HG02981 (cell line): ENCODE measurements around the gene LRRC4.

ENCODE experiments used
- ATAC-seq: cut with Tn5 transposase; IDR thresholded peaks from one replicate; pipeline ENCODE4 v1.9.1; 2021; ENCODE audit warnings: mild to moderate bottlenecking, moderate library complexity; ENCODE audit not compliant: unreplicated experiment

LRRC4 gene

DNA sequence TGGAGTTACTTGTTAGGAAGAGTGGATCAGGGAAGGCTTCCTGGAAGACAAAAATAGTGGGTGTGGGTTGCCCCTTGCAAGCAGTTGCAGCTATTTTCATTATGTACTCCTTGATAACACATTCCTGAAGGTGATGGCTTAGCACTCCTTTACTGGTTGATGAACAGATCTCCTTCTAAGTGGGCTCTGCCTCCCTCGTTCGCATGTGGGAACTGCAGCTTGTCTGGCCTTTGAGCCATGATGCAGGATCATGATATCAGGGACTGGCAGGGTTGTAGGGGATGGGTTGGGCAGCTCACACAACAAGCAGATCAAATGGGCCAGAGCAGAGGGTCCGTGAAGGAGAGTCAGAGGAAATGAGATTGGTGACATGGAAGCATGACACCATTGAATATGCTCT is 28.8 kb upstream of the LRRC4 start:
- no peak for ATAC-seq

DNA sequence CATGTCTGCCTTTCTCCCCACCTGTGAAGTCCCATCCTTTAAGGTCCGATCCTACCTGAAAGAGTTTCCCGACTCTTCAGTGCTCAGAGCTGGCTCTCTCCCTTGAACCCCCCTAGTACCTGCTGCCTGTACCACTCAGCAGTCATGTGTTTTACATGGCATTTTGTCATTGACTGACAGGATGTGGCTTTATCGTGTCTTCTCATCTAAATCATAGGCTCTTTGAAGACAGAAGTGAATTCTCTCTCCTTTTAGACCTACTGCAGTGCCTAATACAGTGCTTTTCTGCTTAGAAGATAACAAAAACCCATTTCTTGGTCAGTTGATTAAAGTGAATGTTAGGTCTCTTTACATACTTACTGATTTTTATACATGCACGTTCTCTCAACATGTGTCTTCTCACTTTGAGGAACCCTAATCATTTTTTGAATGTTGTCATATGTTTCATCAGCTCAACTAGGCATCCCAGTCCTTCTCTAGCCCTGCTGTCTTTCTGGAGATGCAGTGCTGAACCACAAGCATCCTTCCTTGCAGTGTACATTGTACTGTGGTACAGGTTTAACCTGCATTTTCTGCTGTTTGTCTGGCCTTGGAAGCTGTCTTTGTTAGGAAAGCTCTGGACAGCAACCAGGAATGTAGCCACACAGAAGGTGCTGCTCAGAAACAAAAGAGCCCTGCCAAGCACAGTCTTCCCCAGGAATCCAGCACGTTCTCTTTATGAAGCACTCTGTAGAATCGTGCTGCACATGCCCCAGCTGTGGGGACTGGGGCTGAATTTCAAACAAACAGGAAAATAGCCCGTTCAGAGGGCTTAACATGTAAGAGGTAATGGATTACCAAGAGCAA is 28.1 kb upstream of the LRRC4 start:
- ATAC-seq = no peak

DNA sequence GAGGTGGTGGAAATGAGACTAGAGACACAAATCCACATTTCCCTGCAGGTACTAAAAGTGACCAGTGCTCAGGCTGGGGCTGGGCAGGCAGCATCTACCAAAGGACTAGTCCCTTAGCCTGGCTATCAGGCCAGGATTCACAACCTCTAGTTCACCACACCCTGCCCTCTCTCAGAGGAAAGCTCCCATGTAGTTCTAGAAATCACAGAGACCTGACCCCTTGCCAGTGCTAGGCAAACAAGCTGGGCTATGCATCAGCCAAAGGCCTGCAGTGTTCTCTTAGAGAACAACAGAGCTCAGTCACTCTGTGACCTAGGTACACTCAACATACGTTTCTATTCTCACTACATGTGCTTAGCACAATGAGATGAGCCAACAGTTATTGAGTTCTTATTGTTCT is 26.7 kb upstream of the LRRC4 start:
- no peak for ATAC-seq

DNA sequence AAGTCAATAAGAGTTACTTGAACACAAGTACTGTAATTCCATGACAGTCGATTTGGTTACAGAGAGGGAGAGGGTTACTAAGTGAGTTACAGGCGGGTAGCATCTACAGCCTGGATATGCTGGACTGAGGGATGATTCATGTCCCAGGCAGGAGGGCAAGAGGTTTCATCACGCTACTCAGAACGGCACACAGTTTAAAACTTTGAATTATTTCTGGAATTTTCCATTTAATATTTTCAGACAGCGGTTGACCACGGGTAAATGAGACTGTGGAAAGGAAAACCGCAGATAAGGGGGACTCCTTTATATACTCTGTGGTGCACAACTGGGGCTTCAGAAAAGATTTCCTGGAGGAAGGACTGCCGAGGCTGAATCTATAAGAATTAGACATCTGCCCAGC is 25.7 kb upstream of the LRRC4 start:
- no peak for ATAC-seq

DNA sequence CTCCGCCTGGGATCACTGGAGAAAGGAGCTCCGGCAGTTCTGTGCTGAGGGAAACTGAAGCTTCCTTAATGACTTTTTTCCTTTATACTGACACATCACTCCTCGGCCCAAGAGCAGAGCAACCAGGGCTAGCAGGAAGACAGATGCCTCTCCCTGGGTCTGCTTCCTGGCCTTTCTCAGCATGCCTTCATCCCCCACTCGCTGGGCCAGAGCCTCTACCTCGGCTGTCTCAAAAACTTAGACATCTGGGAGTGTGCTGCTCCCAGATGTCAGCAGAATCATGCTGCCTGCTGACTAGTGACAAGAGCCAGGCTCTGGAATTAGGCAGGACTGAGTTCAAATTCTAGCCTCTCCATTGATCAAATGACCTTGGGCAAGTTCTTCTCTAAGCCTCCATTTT is 24.4 kb upstream of the LRRC4 start:
- ATAC-seq = no peak

DNA sequence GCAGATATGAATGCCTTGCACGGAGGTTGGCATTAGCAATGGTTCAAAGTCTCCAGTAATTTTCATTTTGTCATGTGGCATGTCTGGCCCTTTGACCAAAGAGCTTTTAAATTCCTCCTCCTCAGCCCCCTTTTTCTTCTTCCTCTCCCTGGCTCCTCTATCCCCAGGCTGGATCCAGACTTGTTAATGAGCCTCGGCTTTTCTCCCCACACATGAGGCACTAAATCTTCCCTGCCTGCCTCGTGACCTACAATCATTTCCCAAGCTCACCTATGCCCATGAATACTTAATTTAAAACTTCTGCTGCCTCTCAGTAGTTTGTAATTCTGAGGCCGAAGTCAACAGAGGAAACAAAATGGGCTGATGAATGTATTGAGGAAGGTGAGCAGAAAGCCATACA is 23.3 kb upstream of the LRRC4 start:
- ATAC-seq = no peak

DNA sequence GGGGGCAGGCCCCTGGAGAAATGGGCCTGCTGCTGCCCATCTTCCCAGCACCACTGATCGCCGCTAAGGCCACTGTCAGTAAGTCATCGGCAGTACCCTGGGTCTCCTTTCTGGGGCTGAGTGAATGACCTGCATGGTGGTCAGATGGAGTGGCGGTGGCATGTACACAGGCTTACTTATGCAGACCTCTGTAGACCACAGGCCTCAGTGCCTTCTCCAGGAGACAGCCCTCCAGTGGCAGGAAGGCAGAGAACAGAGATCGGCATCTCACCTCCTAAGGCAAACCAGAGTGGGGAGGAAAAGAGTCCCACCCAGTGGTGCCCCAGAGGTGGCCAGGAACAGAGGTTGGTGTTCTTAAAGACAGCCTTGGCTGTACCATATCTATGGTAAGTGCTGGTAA is 22.8 kb upstream of the LRRC4 start:
- ATAC-seq = no peak

DNA sequence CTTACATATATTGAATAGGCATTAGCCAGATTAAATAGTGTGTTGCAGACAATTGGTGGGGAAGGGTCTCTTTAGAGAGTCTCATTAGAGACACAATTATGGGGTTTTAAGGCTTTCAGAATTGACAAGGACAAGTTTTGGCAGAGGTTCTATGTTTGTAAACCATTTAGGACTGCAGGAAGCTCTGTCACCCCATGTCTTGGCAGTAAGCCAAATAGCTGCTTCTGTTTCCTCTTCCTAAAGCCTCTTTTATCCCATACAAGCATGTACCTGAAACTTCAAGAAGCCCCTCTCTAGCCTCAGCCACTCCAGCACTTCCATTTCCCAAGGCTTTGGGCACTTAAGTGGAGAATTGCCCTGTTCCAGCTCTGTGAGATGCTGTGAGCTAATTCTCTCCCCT is 21.8 kb upstream of the LRRC4 start:
- no peak for ATAC-seq

DNA sequence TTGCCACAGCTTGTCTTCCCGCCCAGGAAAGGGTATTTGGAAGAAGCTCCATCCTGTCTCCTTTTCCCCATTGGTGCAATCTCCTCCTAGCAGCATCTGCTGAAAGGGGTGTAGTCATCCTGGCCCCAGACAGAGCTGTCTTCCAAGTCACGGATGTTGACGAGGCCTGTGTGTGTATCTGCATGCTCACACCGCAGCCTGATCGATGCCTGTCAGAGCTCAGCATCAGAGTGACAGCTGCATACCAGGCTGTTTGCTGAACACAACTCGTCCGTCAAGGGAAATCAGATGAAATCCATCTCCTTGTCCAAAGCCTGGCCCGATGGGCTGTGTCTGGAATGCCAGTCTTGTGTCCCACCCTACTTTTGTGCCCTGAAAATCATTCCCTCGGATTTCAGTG is 21.2 kb upstream of the LRRC4 start:
- no peak for ATAC-seq

DNA sequence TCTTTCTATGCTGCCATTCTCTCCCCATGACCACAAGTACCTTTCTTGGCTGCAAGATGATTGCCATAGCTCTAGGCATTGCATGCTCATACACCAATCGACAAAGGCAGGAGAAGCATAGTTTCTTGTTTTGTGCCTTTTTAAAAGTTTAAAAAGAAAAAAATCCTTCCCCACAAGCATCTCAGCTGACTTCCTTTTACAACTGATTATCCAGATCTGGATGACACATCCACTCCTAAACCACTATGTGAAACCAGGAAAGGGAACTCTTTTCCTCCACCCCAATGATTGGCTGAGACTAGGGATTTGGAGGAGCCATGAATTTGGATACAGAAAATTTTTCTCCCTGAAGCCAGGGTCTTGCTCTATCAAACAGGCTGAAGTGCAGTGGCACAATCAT is 14.5 kb upstream of the LRRC4 start:
- no peak for ATAC-seq

DNA sequence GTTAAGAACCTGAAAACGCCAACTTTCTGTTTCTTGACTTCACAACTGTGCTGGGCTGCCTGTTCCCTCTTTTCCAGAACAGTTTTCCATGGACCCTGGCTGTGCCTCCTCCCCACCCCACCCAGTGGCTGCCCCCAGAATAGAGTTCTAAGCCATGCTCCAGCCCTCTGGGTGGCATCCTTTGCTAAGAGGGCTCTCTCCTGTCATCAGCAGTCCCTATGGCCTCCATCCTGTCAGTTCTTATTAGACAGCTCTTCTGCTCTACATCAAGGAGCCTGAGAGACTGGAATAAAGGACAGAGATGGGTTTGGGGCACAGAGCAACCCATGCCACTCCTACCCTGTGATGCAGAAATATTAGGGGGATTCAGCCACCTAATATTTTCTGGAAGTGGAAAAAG is 13.9 kb upstream of the LRRC4 start:
- no peak for ATAC-seq

DNA sequence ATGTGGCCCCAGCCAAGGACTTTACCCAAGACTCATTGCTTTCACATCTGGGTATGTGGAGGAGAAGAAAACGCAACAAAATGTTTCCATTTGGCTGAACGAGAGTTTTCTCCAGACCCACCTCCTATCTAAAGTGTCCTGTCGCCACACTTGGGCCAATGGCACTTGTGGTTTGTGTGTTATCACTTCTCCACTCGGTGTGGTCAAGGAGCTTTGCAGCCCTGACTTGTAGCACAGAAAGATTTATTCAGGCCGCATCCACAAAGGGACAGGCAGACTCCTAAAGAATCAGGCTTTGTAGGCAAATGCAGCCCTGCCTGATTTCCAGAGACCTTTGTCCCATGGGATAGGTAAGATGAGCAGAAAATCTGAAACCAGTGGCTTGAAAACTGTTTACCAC is 12.8 kb upstream of the LRRC4 start:
- ATAC-seq = no peak

DNA sequence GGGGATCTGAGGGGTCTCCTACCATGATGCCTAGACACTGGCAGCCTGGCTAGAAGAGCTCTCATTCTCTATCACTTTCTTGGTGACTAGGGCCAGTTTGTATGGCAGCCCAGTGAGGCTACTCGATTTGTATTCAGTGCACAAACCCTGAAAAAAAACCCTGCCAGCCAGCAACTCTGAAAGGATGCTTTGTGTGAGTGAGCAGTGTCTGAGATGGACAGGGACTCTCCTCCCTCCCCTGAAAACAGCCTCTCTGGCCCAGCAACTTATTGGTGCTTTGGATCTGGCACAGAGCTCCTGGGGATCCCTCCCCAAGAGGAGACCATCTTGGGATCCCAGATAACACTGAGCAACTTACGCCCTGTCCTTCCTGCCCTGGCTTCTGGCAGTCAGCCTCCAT is 10.8 kb upstream of the LRRC4 start:
- no peak for ATAC-seq

DNA sequence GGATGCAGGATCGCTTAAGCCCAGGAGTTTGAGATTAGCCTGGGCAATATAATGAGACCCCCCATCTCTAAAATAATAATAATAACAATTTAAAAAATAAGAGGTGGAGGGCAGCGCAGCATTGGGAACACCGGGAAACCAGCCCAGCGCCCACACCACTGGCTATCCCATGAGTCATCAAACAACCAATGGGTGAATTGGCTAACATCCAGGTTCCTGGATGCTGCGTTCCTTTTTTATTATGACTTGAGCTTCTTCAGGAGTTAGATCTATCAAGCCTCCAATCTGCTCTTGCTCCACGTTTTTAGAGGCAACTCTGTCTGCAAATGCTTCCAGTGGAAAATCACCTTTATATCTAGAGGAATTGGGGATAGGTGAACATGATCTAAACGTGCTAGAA is 10.0 kb upstream of the LRRC4 start:
- no peak for ATAC-seq

DNA sequence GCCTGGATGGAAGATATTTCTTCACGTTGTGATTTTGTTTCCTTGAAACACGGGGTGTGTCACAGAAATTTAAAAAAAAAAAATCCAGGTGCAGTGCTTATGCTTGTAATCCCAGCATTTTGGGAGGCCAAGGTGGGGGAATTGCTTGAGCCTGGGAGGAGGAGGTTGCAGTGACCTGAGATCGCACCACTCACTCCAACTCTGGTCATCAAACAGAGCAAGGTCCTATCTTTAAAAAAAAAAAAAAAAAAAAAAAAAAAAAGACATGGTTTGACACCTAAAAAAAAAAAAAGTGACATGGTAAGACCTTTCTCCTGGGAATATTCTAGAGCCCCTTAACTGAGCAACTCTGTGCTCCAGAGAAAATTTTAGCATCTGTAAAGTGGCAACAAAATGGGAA is 9.0 kb upstream of the LRRC4 start:
- no peak for ATAC-seq

DNA sequence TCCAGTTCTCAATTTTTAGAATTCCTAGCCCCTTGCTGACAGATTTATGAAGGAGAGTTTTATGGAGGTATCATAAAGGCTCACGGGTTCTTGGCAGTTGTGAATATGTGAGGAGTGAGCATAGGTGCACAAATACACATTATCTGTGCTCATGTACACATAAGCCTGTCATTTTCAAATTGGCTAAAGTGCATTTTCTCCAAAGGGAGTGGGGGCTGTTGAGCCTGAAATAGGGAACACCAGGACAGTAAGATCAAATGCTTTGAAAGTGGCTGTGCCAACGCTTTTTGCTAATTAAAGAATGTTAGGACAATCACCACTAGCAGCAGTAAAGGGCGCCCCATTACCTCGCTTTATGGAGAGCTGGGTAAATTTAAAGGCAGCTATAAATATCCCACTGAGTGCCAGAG is 8.3 kb upstream of the LRRC4 start:
- ATAC-seq = no peak

DNA sequence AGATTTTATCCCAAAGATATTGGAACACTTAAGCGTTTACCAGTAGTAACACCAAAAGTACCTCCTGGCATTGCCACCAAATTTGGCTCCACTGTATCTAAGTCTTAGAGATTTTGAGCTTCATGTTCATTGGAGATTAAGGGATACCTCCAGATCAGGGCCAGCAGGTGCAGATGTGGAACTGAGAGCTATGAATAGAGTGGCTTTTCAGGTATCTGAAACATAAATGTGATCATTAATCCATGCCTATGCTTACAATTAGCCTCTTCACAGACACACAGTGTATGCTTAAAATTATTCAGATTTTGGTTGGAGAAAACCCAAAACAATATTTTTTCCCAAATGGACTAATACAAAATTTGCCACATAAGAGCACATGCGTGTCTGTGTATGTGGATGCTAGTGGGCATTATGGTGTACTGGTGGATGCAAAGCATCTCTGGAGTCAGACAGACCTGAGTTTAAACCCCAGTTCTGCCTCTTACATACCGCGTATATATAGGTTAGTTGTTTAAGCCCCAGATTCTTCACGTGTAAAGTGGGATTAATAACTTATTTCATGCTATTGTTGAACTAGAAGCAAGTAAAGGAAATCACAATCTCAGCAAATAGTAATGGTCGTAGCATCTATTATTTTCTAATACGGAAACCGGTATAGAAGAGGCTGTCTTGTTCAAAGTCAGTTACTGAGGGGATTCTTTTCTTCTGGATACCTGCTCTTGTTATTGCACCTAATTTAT is 6.8 kb upstream of the LRRC4 start:
- ATAC-seq = peak; percentile 55

DNA sequence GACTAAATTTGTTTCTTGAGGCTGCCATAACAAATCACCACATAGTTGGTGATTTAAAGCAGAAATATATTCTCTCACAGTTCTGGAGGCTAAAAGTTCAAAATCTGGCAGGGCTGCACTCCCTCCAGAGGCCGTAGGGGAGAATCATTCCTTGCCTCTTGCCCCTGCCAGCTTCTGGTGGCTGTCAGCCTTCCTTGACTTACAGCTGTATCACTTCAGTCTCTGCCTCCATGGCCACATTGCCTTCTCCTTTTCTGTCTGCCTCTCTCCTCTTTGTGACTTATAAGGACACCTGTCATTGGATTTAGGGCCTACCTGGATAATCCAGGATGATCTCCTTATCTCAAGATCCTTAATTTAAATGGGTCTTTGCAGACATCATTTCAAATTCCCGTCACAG is 5.8 kb upstream of the LRRC4 start:
- no peak for ATAC-seq

DNA sequence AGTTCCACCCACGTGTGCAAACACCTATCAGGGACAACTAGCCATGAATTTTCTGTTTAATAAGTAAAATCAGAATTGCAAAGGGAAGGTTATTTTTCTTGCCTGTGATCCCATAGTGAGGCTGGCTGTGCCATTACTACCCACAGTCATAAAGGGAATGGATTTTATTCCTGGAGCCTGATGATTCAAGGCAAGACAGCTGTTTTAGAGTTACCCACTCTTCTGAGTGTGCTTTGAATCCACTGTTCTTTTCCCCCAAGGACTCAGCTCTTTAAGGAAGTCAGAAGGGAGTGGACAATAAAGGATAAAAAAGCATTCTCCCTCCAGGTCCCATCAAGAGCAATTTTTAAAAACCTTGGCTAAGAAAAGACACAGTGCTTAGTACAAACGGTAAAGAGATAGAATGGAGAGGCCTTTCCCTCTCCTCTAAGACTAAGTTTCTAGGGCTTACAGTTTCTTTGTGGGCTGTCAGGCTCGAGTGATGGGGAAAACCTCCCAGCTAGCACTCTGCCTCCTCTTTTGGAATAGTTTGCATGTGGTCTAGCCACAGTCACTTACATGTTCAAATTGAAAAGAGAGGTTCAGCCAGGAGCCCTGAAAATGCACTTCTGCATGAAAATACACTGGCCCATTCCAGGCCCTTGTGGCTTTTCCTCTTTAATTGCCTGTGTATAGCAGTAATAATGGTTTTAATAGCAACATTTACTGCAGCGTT is 5.1 kb upstream of the LRRC4 start:
- no peak for ATAC-seq

DNA sequence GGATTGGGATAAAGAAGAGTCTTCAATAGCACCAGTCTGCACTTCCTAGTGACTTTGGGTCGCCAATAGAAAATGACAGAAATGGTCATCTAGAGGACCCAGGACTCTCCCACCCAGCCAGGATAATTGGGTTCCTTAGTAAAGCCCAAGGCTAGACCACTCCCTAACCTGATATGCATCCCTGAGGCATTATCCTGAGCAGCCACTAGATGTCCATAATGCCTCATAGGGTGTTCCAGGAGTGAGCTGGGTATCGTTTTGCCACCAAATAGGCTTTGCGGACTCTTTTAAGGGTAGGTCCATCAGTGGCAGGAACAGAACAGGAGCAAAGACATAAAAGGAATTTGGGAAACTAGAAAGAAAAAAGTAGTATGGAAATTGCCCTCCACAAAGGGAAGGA is 4.5 kb upstream of the LRRC4 start:
- ATAC-seq = no peak

DNA sequence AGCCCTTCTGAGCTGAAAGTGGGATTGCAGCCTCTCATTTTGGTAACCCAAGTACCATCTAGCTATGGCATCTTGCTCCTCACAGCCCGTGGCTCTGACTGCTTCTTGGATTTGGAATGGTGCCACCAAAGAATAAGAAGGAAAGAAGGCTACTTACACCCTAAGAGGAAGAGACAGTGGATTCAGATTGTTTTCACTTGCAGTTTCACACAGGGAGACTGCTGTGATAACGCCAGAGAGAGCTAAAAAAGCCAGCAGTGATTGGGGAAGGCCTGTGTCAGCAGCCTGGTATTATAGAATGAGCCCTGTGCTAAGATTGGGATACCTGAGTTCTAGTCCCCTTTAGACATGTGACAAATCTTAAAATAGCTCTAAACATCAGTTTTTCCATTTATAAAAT is 3.6 kb upstream of the LRRC4 start:
- ATAC-seq = no peak

DNA sequence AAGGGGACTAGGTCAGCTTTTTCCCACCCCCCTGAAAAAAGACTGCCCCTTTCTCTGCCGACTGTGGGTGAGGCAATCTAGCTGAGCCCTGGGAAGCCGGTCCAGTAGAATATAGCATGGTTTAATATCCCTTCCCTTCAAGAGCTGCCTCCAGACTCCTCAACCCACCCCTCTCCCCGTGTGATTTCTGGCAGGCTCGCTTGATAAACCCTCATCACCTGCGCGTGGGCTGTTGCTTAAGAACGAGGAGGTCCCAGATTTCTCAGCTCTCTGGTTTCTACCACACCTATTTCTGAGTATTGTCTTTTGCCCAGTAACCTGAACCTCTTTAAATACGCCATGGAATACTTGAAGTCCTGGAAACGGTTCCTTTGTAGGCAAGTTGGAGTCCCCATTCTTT is 2.0 kb upstream of the LRRC4 start:
- no peak for ATAC-seq
